Loucy (cell line): Measurements from ENCODE around the gene RGS11.
A peak's percentile ranks its signal among the peaks of the same experiment; 100 is the strongest.

ENCODE experiments used
- H2AFZ ChIP-seq: fragments of 200-600 bp; sonication (generic); 2 replicates; pipeline ENCODE4 v1.6.0; 2016; ENCODE audit warnings: antibody characterized with exemption, mild to moderate bottlenecking, low read length, moderate library complexity
- H3F3A ChIP-seq: fragments of 200-600 bp; 2 replicates; pipeline ENCODE4 v1.6.0; 2016; ENCODE audit warnings: antibody characterized with exemption, low read depth, mild to moderate bottlenecking
- H3K27me3 ChIP-seq: fragments of 200-600 bp; sonication (generic); 2 replicates; pipeline ENCODE4 v1.6.1; 2014; ENCODE audit warnings: low read length, mild to moderate bottlenecking; ENCODE audit not compliant: insufficient read depth, poor library complexity, severe bottlenecking
- H3K36me3 ChIP-seq: fragments of 200-600 bp; sonication (generic); 2 replicates; pipeline ENCODE4 v1.6.1; 2016; ENCODE audit warnings: low read length; ENCODE audit not compliant: insufficient read depth
- H3K4me1 ChIP-seq: fragments of 200-600 bp; sonication (generic); 2 replicates; pipeline ENCODE4 v1.5.1; 2014; ENCODE audit warnings: low read length, mild to moderate bottlenecking; ENCODE audit not compliant: insufficient read depth, poor library complexity, severe bottlenecking
- H3K4me2 ChIP-seq: fragments of 200-600 bp; sonication (generic); 2 replicates; pipeline ENCODE4 v1.6.0; 2014; ENCODE audit warnings: antibody characterized with exemption, low read length, low read depth, mild to moderate bottlenecking; ENCODE audit not compliant: poor library complexity, severe bottlenecking
- H3K4me3 ChIP-seq: fragments of 200-600 bp; sonication (generic); 2 replicates; pipeline ENCODE4 v1.5.1; 2014; ENCODE audit warnings: low read length, mild to moderate bottlenecking, mixed read lengths; ENCODE audit not compliant: poor library complexity, severe bottlenecking
- H3K79me2 ChIP-seq: fragments of 200-600 bp; sonication (generic); 2 replicates; pipeline ENCODE4 v1.6.1; 2014; ENCODE audit warnings: low read length; ENCODE audit not compliant: insufficient read depth
- H3K9ac ChIP-seq: fragments of 200-600 bp; sonication (generic); 2 replicates; pipeline ENCODE4 v1.6.0; 2014; ENCODE audit warnings: mild to moderate bottlenecking, low read depth, low read length, moderate library complexity; ENCODE audit not compliant: poor library complexity, severe bottlenecking
- H3K9me2 ChIP-seq: fragments of 200-600 bp; sonication (generic); replicated peaks from 2 replicates; pipeline ENCODE4 v1.6.1; 2016; ENCODE audit warnings: low read depth, low read length, mixed read lengths
- H3K9me3 ChIP-seq: fragments of 200-600 bp; sonication (generic); 2 replicates; pipeline ENCODE4 v1.6.1; 2014; ENCODE audit warnings: mild to moderate bottlenecking, antibody characterized with exemption, low read length, low read depth; ENCODE audit not compliant: insufficient read depth
- H4K20me1 ChIP-seq: fragments of 200-600 bp; sonication (generic); 2 replicates; pipeline ENCODE4 v1.6.0; 2014; ENCODE audit warnings: antibody characterized with exemption, low read length, mild to moderate bottlenecking; ENCODE audit not compliant: insufficient read depth, poor library complexity, severe bottlenecking
- EZH2phosphoT487 ChIP-seq: fragments of 200-600 bp; IDR thresholded peaks from 2 replicates; pipeline ENCODE4 v1.6.1; 2018; ENCODE audit warnings: antibody characterized with exemption, mild to moderate bottlenecking, moderate library complexity, borderline replicate concordance
- TF ChIP-seq, protein P1 (sequence below): fragments of 200-600 bp; sonication (generic); conservative IDR thresholded peaks from 2 replicates; pipeline ENCODE4 v1.5.1; 2014; ENCODE audit warnings: mild to moderate bottlenecking, antibody characterized with exemption, low read length

RGS11 gene

DNA sequence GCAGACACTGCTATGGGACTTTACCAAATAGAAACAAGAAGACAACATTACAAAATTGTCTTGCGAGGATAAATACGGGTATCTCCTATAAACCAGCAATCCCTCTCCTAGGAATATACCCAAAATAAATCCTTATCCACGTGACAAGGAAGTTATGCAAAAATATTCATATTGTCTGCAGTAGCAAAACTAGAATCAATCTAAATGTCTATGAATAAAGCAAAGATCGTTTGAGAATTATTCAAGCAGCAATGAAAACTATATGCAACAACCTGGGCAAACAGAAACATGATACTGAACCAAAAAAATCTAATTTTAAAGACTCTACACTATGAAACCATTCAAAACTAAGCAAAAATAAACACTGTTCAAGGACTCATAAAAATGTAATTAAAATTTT is 55.7 kb downstream of the RGS11 start:
- H3K4me2 ChIP-seq, result peak overlapping the region; percentile 24
- no peaks in the 10 kb centered on the region for H3K27me3 ChIP-seq
- no peaks in the 10 kb centered on the region for H3K9me3 ChIP-seq
- H3K4me1 ChIP-seq, result no peaks in the 10 kb centered on the region
- no peak overlapping the region for H3K9ac ChIP-seq
- H3K4me3 ChIP-seq, result no peak overlapping the region
- H3K36me3 ChIP-seq, result peaks cover 24% of the 10 kb centered on the region; the same call in 1 of the 2 replicates
- H3K9me2 ChIP-seq, result no peaks in the 10 kb centered on the region
- peaks cover 8% of the 10 kb centered on the region for H4K20me1 ChIP-seq
- H3K79me2 ChIP-seq, result peaks cover 43% of the 10 kb centered on the region; the same call in 1 of the 2 replicates
- H3F3A ChIP-seq, result no peaks in the 10 kb centered on the region
- TF ChIP-seq, protein P1, sequence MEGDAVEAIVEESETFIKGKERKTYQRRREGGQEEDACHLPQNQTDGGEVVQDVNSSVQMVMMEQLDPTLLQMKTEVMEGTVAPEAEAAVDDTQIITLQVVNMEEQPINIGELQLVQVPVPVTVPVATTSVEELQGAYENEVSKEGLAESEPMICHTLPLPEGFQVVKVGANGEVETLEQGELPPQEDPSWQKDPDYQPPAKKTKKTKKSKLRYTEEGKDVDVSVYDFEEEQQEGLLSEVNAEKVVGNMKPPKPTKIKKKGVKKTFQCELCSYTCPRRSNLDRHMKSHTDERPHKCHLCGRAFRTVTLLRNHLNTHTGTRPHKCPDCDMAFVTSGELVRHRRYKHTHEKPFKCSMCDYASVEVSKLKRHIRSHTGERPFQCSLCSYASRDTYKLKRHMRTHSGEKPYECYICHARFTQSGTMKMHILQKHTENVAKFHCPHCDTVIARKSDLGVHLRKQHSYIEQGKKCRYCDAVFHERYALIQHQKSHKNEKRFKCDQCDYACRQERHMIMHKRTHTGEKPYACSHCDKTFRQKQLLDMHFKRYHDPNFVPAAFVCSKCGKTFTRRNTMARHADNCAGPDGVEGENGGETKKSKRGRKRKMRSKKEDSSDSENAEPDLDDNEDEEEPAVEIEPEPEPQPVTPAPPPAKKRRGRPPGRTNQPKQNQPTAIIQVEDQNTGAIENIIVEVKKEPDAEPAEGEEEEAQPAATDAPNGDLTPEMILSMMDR, result no peak
- no peak for TF ChIP-seq EZH2phosphoT487
- no peak overlapping the region for H2AFZ ChIP-seq
